Measurements from ENCODE around the gene DDX21. TPM values are rescaled to one million over a fixed set of nuclear protein-coding genes. Genes with fewer than 3 reads are reported as not detected.

DDX21 gene
- total and polyA plus RNA-seq, 2 of the 13 experiments (the other 11 are each of a cell fraction or from before 2014, with no cell fraction given): 52.5 to 147 TPM

GRCh38 chr10:68988530-68989316 lies 32.8 kb downstream of the DDX21 start, which contains the start of gene KIFBP (continued):
- TF ChIP-seq FUBP1 (CRISPR knock-in tag; IDR thresholded peaks at IDR 0.05; ENCODE audit: borderline replicate concordance): 0 out of 2 replicates have a peak, but pooled peaks have one; percentile 61
- peak; percentile 88; the same call in 1 of the 2 replicates for TF ChIP-seq NFATC3 (CRISPR knock-in tag; IDR thresholded peaks at IDR 0.05)
- TF ChIP-seq HDAC2 (CRISPR knock-in tag; IDR thresholded peaks at IDR 0.05): peak; percentile 70
- TF ChIP-seq ATF1 (CRISPR knock-in tag; IDR thresholded peaks at IDR 0.05): peak; percentile 76; the same call in 1 of the 2 replicates
- no peak for TF ChIP-seq ZNF570 (CRISPR knock-in tag; IDR thresholded peaks at IDR 0.05; ENCODE audit: borderline replicate concordance)
- no peak for TF ChIP-seq ZKSCAN1 (IDR thresholded peaks at IDR 0.05; ENCODE audit: low read length)
- peak; percentile 87 for TF ChIP-seq TAF1 (CRISPR knock-in tag; IDR thresholded peaks at IDR 0.05)
- TF ChIP-seq ISX (CRISPR knock-in tag; conservative IDR thresholded peaks at IDR 0.05): no peak
- TF ChIP-seq HIVEP1 (CRISPR knock-in tag; IDR thresholded peaks at IDR 0.05): peak; percentile 84
- no peak for TF ChIP-seq KIAA2018 (CRISPR knock-in tag; IDR thresholded peaks at IDR 0.05; ENCODE audit: borderline replicate concordance)
- peak; percentile 75; the same call in 1 of the 2 replicates for TF ChIP-seq IRF2 (CRISPR knock-in tag; IDR thresholded peaks at IDR 0.05)
- no peak for TF ChIP-seq ZNF180 (CRISPR knock-in tag; IDR thresholded peaks at IDR 0.05; ENCODE audit: borderline replicate concordance, low read depth)

Measured in HepG2 (cell line).